Ovary (tissue), 9 donors: ENCODE data around the gene CDKAL1. TPM values are rescaled to one million over a fixed set of nuclear protein-coding genes. Genes with fewer than 3 reads are reported as not detected.

Experiments
- DNase-seq, 5 donors: peaks; one replicate each; pipeline ENCODE4 v3.0.0-alpha.2; 2019 to 2020
- H3K27ac ChIP-seq, 2 donors: fragments of 200-600 bp; one replicate each; pipeline versions ENCODE4 v1.5.1 to v1.8.0; 2019 to 2022
- H3K27me3 ChIP-seq: fragments of 200-600 bp; one replicate; pipeline ENCODE4 v1.8.0; 2022
- H3K36me3 ChIP-seq: fragments of 200-600 bp; sonication (generic); one replicate; pipeline ENCODE4 v1.5.1; 2019
- H3K4me1 ChIP-seq: one replicate; pipeline ENCODE4 v1.8.1; 2013; ENCODE audit warnings: mild to moderate bottlenecking, moderate library complexity; ENCODE audit not compliant: insufficient read depth
- H3K4me3 ChIP-seq: fragments of 200-600 bp; sonication (generic); one replicate; pipeline ENCODE4 v1.5.1; 2017
- H3K9me3 ChIP-seq, 2 donors: fragments of 200-600 bp in 1 of 2; sonication (generic) in 1 of 2; one replicate each; pipeline versions ENCODE4 v1.5.1 to v1.8.1; 2013 to 2019; ENCODE audit warnings: mild to moderate bottlenecking in 1 of 2, moderate library complexity in 1 of 2
- EP300 ChIP-seq: sonication (generic); formaldehyde crosslinking; IDR thresholded peaks from one replicate; pipeline ENCODE4 v1.6.1; 2017; ENCODE audit warnings: antibody characterized with exemption
- POLR2A ChIP-seq: fragments of 450-650 bp; IDR thresholded peaks from one replicate; pipeline ENCODE4 v1.6.1; 2017; ENCODE audit warnings: antibody characterized with exemption, mild to moderate bottlenecking, moderate library complexity
- WGBS, 3 donors: extraction: QIAGEN DNeasy Blood & Tissue Kit in 1 of 3; methylation state at CpG; one replicate each; pipeline versions ENCODE4 v1.1.5 to v1.1.7; 2013 to 2017; 5-methylcytosine and 5-hydroxymethylcytosine counted together
- intact Hi-C, 4 donors: fragments of 100-400 bp; cut with DNase I; formaldehyde crosslinking; loops; one replicate each; pipeline versions ENCODE4 v1.11.0 to v1.15.1; 2022 to 2023
- polyA plus RNA-seq, 2 donors: library from polyadenylated mRNA; stranded (reverse); fragments of 200-250 nt in 1 of 2; fragments of 350-450 nt in 1 of 2; fragmentation: Illumina TruSeq in 1 of 2; extraction: RNeasy Lipid Tissue Mini Kit (QIAGEN cat#74804) in 1 of 2; gene quantifications; one replicate each; pipeline ENCODE4 v1.2.3, GENCODE V29; 2013 to 2014
- total RNA-seq, 7 donors: library from RNA; depleted of rRNA in 2 of 7; stranded (reverse); fragments of >200 nt in 2 of 7; fragmentation: NEBNext Ultra II Directional in 3 of 7; extraction: Animal tissue kit (Norgen Biotek cat#: 25700) in 3 of 7; gene quantifications; one replicate each; pipeline versions ENCODE4 v1.1.0 to v1.2.4, GENCODE V29; 2016 to 2023
- TF ChIP-seq, protein P1 (sequence below), 3 donors: fragments of 450-650 bp in 2 of 3; fragments of 200-600 bp in 1 of 3; IDR thresholded peaks; one replicate each; pipeline versions ENCODE4 v1.5.1 to v1.8.0; 2016 to 2022; ENCODE audit warnings: antibody characterized with exemption in 3 of 3, mild to moderate bottlenecking in 1 of 3
- donor health status: DM: no; HTN: no; CAD: no; lungs with moderate emphysema.
- donor health status: DM: no; HTN: no; CAD: no.
- donor health status: Bipolar disorder and iron deficiency.
- donor health status: DM: yes; HTN: yes; CAD: no.
- donor health status: DM: no; HTN: no; CAD: no.
- donor health status: DM: yes; HTN: yes; CAD: no.

Gene CDKAL1
- total and polyA plus RNA-seq, 9 donors = 6.8 to 21.3 (median 18.9) TPM

DNA sequence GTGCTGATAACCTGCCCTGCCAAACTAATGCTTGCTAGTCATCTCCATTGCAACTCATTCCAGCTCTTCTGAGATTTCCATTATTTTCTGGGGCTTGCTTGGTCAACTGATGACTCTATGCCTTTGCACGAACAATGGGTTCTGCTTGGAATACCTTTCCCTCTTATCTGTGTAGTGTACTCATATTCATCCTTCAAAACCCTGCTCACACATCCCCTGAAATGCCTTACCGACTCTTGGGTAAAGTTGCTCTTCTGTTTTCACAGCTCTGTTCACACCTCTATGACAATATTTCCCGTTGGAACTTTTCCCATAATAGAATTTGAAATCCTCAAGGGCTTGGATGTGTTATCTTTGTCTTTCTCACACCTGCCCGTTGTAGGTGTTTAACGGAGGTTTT, 728.2 kb downstream of the CDKAL1 start:
- H3K27ac ChIP-seq = no peak overlapping the region
- TF ChIP-seq EP300 = no peak
- no peak for TF ChIP-seq POLR2A
- TF ChIP-seq, protein P1, sequence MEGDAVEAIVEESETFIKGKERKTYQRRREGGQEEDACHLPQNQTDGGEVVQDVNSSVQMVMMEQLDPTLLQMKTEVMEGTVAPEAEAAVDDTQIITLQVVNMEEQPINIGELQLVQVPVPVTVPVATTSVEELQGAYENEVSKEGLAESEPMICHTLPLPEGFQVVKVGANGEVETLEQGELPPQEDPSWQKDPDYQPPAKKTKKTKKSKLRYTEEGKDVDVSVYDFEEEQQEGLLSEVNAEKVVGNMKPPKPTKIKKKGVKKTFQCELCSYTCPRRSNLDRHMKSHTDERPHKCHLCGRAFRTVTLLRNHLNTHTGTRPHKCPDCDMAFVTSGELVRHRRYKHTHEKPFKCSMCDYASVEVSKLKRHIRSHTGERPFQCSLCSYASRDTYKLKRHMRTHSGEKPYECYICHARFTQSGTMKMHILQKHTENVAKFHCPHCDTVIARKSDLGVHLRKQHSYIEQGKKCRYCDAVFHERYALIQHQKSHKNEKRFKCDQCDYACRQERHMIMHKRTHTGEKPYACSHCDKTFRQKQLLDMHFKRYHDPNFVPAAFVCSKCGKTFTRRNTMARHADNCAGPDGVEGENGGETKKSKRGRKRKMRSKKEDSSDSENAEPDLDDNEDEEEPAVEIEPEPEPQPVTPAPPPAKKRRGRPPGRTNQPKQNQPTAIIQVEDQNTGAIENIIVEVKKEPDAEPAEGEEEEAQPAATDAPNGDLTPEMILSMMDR (IDR thresholded peaks at IDR 0.05) = no peak
- WGBS, 3 donors = 91 to 95% (median 91%) methylated on average over 5 of the region's 5 CpGs
- H3K36me3 ChIP-seq = no peaks in the 10 kb centered on the region
- no peaks in the 10 kb centered on the region for H3K27me3 ChIP-seq
- intact Hi-C loops = no loop called here
- no peak overlapping the region for H3K4me3 ChIP-seq
- no peak for DNase-seq
- H3K9me3 ChIP-seq = no peaks in the 10 kb centered on the region
- H3K4me1 ChIP-seq = no peaks in the 10 kb centered on the region

DNA sequence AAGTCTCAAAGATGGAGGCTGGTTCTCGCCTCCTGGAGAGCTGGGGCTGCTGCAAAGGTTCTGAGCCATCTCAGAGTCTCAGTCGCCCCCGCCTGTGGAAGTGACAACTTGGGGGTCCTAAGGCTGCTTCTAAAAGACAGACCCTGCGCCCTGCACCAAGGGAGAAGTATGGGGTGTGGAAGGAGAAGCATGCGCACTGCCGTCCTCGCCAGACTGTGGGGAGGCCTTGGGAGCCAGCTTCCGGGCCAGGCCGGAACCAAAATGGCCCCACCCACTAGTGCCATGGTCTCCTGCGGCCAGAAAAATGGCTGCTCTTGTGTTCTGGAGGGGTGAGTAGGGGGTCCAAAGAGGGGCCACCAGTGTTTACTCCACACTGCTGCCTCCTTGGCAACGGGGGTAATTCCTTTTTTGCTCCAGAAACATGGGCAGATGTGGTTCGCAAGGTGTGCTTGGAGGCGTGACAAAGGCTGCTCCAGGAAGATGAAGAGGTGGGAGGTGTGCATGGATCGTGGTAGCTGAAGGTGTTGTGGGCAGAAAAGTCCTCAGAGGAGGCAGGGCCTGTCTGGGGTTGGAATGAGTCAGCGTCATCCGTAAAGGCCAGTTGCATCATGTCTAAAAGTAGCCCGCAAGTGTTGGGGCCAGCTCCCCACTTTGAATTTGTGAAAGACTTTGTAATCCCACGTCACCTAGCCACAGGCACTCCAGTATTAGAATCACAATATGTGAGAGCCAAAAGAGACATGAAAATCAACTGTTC, 729.5 kb downstream of the CDKAL1 start:
- H3K4me1 ChIP-seq = no peaks in the 10 kb centered on the region
- no peak overlapping the region for H3K27ac ChIP-seq
- H3K4me3 ChIP-seq = no peak overlapping the region
- no peaks in the 10 kb centered on the region for H3K27me3 ChIP-seq
- no peaks in the 10 kb centered on the region for H3K9me3 ChIP-seq
- WGBS, 3 donors = 87 to 91% (median 88%) methylated on average over 18 of the region's 18 CpGs
- no peak for DNase-seq
- intact Hi-C loops = no loop called here
- H3K36me3 ChIP-seq = no peaks in the 10 kb centered on the region
- no peak for TF ChIP-seq EP300
- TF ChIP-seq, protein P1 (IDR thresholded peaks at IDR 0.05) = no peak
- no peak for TF ChIP-seq POLR2A

DNA sequence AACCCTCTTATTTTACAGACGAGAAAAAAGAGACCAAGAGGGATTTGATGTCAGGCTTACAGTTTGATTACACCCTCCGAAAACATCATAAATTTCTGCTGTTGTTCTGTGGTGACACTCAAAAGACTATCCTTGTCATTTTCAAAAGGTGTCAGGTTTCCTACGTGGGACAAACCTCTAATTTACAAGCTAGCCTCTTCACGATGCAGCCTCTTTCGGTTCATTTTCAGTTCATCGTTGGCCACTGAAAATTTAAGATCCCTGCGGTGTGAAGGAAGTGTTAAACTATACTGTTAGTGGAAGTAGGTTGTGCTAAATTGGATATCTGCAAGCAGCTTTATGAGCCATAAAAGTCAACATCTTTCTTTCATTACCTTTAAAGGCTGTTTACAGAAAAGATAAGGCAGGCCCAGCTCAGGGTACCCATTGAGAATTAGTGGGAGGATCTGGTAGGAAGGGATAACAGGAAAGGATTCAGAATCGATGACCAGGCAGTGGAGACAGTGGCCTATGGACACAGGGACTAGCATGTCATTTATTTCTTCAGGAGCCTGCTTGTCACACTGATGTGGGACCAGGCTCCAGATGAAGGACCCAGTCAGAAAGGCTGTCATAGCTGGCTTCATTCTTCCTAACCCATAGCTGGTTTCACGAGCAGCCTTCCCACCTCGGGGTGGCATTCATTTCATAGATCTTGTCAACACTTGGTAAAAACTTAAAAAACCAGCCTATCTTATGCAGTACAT, 730.2 kb downstream of the CDKAL1 start:
- intact Hi-C loops = no loop called here
- WGBS, 3 donors = 84 to 87% (median 86%) methylated on average over 10 of the region's 10 CpGs
- no peaks in the 10 kb centered on the region for H3K27me3 ChIP-seq
- no peak overlapping the region for H3K27ac ChIP-seq
- no peaks in the 10 kb centered on the region for H3K36me3 ChIP-seq
- H3K4me3 ChIP-seq = no peak overlapping the region
- TF ChIP-seq EP300 = no peak
- TF ChIP-seq POLR2A = no peak
- TF ChIP-seq, protein P1 (IDR thresholded peaks at IDR 0.05) = no peak
- H3K4me1 ChIP-seq = no peaks in the 10 kb centered on the region
- no peaks in the 10 kb centered on the region for H3K9me3 ChIP-seq
- DNase-seq = no peak

DNA sequence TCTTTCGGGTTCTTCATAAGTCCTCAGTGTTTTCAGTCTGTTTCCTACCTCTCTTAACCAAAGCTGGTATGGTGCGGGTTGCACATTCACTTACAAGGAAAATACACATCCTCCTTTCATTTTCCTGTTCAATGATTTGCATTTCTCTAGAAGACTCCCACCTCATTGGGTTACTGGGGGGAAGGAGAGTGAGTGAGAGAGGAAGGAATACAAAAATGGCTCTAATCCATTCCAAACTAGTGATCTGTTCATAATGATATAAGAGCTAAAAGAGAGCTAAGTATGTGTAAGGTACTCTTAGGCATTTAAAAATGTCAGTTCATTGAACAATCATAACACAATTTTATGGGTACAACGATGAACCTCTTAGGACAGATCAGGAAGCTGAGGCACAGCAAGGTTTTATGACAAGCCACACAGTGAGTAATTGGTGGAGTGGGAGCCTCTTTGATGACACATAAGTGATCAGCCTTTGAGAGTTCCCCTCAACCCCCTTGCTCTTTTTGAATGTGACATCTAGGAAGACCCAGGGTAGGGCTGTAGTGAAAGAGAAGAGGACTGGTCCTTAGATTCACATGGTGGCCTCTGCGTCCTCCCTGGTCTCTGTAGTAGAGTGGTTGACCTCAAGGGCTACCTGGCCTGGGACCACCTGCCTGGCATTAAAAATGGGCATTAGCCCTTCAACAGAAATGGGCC, 730.9 kb downstream of the CDKAL1 start:
- intact Hi-C loops = no loop called here
- TF ChIP-seq, protein P1 (IDR thresholded peaks at IDR 0.05) = no peak
- no peak for TF ChIP-seq EP300
- TF ChIP-seq POLR2A = no peak
- H3K27ac ChIP-seq = no peak overlapping the region
- H3K9me3 ChIP-seq = no peaks in the 10 kb centered on the region
- no peaks in the 10 kb centered on the region for H3K4me1 ChIP-seq
- no peak overlapping the region for H3K4me3 ChIP-seq
- no peaks in the 10 kb centered on the region for H3K27me3 ChIP-seq
- no peak for DNase-seq
- 94 to 98% (median 96%) methylated on average over 4 of the region's 4 CpGs for WGBS, 3 donors
- H3K36me3 ChIP-seq = no peaks in the 10 kb centered on the region
